GM13977 (cell line): ENCODE results near the gene TEX51.

Experiments used
- DNase-seq: peaks from one replicate; pipeline ENCODE4 v3.0.0; 2012; ENCODE audit warnings: low spot score
- in situ Hi-C: fragments of 300-500 bp; cut with MboI; formaldehyde crosslinking; loops from one replicate; pipeline ENCODE4 v1.12.0; 2022; ENCODE audit warnings: low sequenced_read_pairs, low pct_unique_long_range_greater_than_20kb, mixed read lengths, inconsistent platforms; ENCODE audit not compliant: unreplicated experiment
- TF ChIP-seq, protein P1 (sequence below): IDR thresholded peaks from 2 replicates; pipeline ENCODE4 v1.5.1; 2012; ENCODE audit warnings: mild to moderate bottlenecking, control low read depth; ENCODE audit not compliant: insufficient read depth; ENCODE audit errors: extremely low read depth, missing control alignments

The TEX51 gene

DNA sequence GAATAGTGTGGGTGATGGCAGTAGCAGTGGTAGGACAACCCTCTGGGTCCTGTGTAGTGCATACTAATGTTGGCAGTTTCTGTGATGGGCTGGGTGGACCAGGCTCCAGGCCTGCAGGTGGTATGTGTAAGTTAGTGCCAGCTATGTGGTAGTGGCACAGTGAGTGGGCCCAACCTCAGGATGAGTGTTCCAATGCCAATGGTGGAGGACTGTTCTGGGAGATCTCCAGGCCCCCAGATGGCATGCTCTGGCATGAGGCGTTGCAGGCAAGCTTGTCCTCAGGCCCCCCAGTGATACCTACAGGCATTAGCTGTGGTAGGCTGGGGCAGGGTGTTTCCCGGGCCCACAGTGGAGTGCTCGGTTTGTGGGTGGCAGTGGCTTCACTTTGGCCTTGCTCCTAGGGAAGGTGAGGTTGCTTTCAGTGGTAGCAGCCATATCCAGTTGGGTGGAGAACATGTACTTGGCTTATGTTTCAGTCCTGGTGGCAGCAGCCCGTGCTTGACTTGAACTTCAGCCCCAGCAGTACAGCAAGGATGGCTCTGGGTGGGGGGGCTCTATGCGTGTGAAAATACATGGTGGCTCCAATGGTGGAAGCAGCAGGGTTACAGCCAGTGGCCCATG is 32.4 kb downstream of the TEX51 start:
- TF ChIP-seq, protein P1, sequence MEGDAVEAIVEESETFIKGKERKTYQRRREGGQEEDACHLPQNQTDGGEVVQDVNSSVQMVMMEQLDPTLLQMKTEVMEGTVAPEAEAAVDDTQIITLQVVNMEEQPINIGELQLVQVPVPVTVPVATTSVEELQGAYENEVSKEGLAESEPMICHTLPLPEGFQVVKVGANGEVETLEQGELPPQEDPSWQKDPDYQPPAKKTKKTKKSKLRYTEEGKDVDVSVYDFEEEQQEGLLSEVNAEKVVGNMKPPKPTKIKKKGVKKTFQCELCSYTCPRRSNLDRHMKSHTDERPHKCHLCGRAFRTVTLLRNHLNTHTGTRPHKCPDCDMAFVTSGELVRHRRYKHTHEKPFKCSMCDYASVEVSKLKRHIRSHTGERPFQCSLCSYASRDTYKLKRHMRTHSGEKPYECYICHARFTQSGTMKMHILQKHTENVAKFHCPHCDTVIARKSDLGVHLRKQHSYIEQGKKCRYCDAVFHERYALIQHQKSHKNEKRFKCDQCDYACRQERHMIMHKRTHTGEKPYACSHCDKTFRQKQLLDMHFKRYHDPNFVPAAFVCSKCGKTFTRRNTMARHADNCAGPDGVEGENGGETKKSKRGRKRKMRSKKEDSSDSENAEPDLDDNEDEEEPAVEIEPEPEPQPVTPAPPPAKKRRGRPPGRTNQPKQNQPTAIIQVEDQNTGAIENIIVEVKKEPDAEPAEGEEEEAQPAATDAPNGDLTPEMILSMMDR: no peak
- in situ Hi-C loops: no loop called here
- DNase-seq: no peak

DNA sequence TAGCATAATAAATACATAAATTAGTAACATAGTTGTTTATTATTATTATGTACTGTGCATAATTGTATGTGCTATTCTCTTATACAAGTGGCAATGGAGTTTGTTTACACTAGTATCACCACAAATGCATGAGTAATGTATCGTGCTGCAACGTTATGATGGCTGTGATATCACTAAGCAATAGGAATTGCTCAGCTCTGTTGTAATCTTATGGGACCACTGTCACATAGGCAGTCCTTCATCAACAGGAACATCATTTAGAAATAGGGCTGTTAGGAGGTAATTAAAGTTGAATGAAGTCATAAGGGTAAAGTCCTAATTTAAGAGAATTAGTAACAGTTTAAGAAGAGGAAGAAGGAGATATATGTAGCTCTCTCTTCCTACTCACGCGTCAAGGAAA is 33.8 kb downstream of the TEX51 start:
- TF ChIP-seq, protein P1: no peak
- no peak for DNase-seq
- in situ Hi-C loops: no loop called here

DNA sequence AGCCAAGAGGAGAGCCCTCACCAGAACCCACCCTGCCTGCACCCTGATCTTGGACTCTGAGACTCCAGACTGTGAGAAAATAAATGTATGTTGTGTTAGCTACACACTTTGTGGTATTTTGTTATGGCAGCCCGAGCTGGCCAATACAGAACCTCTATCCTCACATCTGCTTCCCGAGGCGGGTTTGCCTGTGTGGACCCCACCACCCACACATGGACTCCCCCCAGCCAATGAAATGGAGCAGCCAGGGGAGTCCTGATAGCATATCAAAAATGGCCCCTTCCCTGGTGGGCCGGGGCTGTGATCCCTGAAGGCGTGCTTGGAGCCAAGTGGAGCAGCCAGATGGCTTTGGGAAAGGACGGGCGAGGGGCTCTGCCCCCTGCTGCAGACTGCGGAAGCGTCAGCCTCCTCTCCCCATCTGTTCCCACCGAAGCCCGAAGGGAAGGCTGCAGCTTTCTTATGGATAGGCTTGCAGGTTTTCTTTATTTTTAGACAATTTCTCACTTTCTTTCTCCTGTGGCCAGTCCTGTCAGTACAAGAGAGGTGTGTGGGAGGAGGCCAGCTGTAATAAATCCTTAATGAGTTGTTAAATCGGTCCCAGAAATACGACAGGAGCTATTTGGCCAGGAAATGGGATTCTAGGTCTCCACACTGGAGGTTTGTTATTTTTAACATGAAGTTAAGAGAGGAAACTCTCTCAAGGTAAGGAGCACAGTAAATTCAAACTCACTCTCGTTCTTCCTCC is 34.4 kb downstream of the TEX51 start:
- TF ChIP-seq, protein P1: no peak
- in situ Hi-C loops: no loop called here
- DNase-seq: no peak

DNA sequence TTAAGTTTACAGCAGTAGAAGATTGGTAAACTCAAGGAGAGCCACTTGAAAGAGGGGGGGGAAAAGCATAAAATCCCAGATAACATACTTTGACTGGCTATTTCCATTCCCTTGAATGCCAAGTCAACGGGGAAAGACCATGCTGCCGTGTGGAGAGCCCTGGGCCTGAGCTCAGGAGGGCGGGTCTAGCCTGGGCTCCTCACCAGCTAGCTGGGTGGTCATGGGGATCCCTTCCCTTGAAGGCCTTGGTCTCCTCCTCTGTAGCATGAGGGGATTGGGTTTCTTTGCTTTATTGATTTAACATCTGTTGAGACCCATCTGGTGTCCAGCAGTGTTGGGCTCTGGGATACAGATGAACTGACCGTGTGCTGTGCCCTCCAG is 35.0 kb downstream of the TEX51 start:
- TF ChIP-seq, protein P1: no peak
- in situ Hi-C loops: no loop called here
- no peak for DNase-seq

DNA sequence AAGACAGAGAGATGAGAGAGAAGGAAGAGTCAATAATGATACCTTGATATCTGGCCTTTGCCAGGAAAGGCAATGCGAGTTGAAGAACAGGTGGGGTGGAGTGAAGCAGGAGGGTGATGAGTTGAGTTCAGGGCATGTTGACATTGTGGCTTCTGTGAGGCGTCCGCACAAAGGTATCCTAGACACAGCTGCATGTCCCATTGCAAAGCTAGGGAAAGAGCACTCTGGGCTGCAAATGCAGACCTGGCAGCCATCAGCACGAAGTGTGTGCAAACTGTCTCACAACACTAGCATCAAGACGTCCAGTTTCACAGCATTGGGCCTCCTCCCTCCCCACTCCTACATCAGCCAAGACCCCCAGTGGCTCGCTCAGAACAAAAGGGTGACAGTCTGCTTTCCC is 36.1 kb downstream of the TEX51 start:
- no peak for DNase-seq
- TF ChIP-seq, protein P1: no peak
- in situ Hi-C loops: no loop called here

DNA sequence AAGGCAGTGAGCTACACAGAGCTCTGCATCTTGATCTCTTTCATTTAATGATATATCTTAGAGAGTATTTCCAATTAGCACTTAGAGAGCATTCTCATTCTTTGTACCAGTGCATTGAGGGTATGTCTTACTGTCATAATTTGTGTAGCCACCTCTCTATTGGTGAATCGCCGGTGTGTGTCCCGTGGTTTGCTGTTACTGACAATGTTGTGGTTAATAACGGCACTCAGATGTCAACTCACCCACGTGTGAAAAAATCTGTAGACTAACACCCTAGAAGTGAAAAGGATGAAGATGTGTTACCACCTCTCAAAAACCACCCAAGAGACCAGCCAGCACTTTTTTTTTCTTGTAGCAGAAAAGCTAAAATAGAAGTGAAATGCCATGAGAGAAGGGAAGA is 37.1 kb downstream of the TEX51 start:
- in situ Hi-C loops: no loop called here
- no peak for DNase-seq
- TF ChIP-seq, protein P1: no peak
